ENCODE data around the gene RGS5.

RGS5 gene

DNA sequence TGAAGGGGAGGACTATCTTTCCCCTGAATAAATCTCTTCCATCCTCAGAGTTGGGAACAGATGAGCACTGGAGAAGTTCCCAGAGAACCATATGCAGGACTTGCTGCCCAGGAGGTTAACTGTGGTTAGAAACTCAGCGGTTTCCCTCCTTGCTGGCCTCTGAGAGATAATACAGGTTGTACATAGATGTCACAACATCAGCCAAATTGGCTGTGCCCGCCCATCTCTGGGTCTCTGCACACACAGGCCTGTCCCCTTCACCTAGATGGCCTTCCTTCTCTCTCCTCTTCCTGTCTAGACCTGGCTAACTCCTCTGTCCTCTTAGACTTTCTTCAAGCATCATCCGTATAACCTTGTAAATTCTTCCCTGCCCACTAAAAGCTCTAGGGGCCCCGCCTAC lies 5.7 kb downstream of the RGS5 start:
- H3K4me3 ChIP-seq (replicated peaks; ENCODE audit: low read depth, low read length) = no peak overlapping the region
- TF ChIP-seq, protein P1, sequence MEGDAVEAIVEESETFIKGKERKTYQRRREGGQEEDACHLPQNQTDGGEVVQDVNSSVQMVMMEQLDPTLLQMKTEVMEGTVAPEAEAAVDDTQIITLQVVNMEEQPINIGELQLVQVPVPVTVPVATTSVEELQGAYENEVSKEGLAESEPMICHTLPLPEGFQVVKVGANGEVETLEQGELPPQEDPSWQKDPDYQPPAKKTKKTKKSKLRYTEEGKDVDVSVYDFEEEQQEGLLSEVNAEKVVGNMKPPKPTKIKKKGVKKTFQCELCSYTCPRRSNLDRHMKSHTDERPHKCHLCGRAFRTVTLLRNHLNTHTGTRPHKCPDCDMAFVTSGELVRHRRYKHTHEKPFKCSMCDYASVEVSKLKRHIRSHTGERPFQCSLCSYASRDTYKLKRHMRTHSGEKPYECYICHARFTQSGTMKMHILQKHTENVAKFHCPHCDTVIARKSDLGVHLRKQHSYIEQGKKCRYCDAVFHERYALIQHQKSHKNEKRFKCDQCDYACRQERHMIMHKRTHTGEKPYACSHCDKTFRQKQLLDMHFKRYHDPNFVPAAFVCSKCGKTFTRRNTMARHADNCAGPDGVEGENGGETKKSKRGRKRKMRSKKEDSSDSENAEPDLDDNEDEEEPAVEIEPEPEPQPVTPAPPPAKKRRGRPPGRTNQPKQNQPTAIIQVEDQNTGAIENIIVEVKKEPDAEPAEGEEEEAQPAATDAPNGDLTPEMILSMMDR (IDR thresholded peaks at IDR 0.05; ENCODE audit: low read length, missing control alignments) = no peak
- DNase-seq (ENCODE audit: low read depth) = no peak

GRCh38 chr1:163196449-163196787 lies 6.3 kb downstream of the RGS5 start:
- no peak for DNase-seq (ENCODE audit: low read depth)
- TF ChIP-seq, protein P1 (IDR thresholded peaks at IDR 0.05; ENCODE audit: low read length, missing control alignments) = no peak
- no peak overlapping the region for H3K4me3 ChIP-seq (replicated peaks; ENCODE audit: low read depth, low read length)

DNA sequence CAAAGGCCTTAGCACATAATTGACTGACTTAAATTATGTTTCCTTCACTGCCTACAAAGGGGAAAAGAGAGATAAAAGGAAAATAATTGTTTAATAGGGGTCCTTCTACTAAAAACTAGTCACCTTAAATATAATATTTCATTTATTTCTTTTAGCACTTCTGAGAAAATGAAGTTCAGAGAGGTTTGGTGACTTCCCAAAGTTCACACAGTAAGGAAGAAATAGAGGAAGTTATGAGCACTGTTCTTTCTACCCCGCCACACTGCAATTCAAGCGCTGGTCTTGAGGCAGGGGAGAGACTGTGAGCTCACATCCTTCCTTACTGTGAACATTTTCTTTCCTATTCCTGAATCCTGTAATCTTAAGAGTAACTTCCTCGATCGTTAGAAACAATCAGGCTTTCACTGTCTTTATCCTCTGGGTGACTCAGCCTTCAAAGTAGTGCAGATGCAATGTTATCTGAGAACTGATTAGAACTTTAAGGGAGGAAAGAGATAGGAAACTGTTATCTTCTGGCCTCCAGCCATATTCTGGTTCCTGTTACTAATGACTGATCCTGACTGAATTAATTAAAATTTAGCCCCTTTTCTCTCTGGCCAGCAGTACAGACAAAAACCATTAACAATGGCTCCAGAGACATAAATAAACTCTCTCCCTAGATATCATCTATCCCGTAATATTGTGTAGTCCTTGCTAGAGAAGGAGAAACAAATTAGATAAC lies 6.8 kb downstream of the RGS5 start:
- TF ChIP-seq, protein P1 (IDR thresholded peaks at IDR 0.05; ENCODE audit: low read length, missing control alignments) = no peak
- DNase-seq (ENCODE audit: low read depth) = peak; percentile 80
- H3K4me3 ChIP-seq (replicated peaks; ENCODE audit: low read depth, low read length) = no peak overlapping the region

- no peak for DNase-seq (ENCODE audit: low read depth)
- TF ChIP-seq, protein P1 (IDR thresholded peaks at IDR 0.05; ENCODE audit: low read length, missing control alignments) = no peak
- no peak overlapping the region for H3K4me3 ChIP-seq (replicated peaks; ENCODE audit: low read depth, low read length)
Measured at GRCh38 chr1:163191301-163191700, 11.4 kb downstream of the RGS5 start.

- DNase-seq (ENCODE audit: low read depth) = no peak
- H3K4me3 ChIP-seq (replicated peaks; ENCODE audit: low read depth, low read length) = no peak overlapping the region
- TF ChIP-seq, protein P1 (IDR thresholded peaks at IDR 0.05; ENCODE audit: low read length, missing control alignments) = no peak
Measured at GRCh38 chr1:163188947-163189346, 13.8 kb downstream of the RGS5 start.

DNA sequence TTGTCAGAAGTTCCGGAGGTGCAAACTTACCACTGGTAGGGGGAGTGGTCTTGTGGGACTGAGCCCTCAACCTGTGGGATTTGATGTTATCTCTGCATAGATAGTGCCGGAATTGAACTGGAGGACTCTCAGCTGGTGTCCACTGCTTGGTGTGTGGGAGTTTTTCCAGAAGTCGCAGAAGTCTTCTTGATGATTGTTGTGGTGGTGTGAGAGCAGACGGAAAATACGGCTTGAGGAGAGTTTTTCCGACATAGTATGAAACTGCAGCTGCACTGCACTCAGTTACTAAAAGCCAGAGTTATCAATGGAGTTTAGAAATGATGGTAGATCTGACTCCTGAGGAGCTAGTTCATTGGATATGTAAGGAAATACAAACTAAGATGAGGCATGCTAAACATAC lies 14.9 kb downstream of the RGS5 start:
- TF ChIP-seq, protein P1 (IDR thresholded peaks at IDR 0.05; ENCODE audit: low read length, missing control alignments) = no peak
- no peak overlapping the region for H3K4me3 ChIP-seq (replicated peaks; ENCODE audit: low read depth, low read length)
- DNase-seq (ENCODE audit: low read depth) = no peak

GRCh38 chr1:163186862-163187261 lies 15.9 kb downstream of the RGS5 start:
- TF ChIP-seq, protein P1 (IDR thresholded peaks at IDR 0.05; ENCODE audit: low read length, missing control alignments) = no peak
- no peak overlapping the region for H3K4me3 ChIP-seq (replicated peaks; ENCODE audit: low read depth, low read length)

More at GRCh38 chr1:163186862-163187261, 15.9 kb downstream of the RGS5 start:
- no peak for DNase-seq (ENCODE audit: low read depth)
